Renal cortical epithelial cell (primary cell): Measurements from ENCODE around the gene GBX2. TPM values are rescaled to one million over a fixed set of nuclear protein-coding genes. Genes with fewer than 3 reads are reported as not detected.

ENCODE experiments used
- DNase-seq: peaks from one replicate; pipeline ENCODE4 v3.0.0-alpha.2; 2011; ENCODE audit warnings: low read depth
- total RNA-seq: library from RNA; depleted of rRNA; stranded (reverse); fragments of >200 nt; gene quantifications from 2 replicates; pipeline ENCODE4 v1.2.3, GENCODE V29; 2014

Gene GBX2
- total RNA-seq, 1 donor from 2014 or later: not detected

DNA sequence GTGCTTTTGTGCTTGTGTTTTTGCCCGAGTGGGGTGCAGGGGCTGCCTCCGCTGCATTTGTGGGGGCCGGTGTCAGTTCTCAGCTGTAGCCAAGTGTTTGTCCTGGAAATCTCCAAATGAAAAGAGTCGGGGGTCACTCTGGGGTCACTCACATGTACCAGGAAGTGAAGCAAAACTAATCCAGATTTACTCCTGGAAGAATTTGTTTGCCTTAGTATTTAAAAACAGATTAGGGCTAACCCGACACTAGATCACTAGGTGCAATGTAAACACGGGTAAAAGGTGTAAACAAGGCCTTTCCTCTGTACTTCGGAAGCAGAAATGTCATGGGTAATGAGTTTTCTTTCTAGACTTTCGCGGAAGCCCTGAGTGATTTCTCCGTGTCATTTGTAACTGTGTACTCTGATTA lies 50.3 kb downstream of the GBX2 start:
- peak; percentile 20 for DNase-seq

DNA sequence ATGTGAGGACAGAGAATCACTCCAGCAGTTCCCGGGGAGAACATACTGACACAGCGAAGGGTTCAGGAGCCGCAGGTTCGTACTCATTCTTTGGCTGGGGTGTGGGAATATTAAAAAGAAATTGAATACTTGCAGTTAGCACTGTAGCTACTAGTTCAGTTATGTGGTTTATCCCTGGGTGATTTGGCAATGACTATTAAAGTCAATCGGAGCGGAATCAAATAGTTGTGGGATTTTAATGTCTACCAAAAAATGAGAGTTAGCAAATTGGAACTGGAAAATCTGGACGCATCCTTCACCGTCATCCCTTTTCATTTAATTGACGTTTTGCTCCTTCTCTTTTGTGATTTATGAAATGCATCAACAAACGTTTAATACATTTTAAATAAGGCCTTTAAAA lies 50.8 kb downstream of the GBX2 start:
- no peak for DNase-seq

Other genes with a start within 250 kb of the GBX2 start
- not detected in 2 replicates for gene ASB18, start 96.0 kb upstream of the GBX2 start, total RNA-seq